ENCODE measurements around the gene MID1. TPM values are rescaled to one million over a fixed set of nuclear protein-coding genes. Genes with fewer than 3 reads are reported as not detected.

The MID1 gene
- total RNA-seq, 2 donors from 2014 or later = 38.3 to 44.9 TPM

- intact Hi-C loops (cut with DNase I) = no loop called here
- H3K9me3 ChIP-seq = no peaks in the 10 kb centered on the region
- DNase-seq = no peak
- H3K4me1 ChIP-seq = no peaks in the 10 kb centered on the region
- no peak overlapping the region for H3K9ac ChIP-seq (ENCODE audit: low read depth in 2 of 2, low read length in 2 of 2)
- TF ChIP-seq CTCF (IDR thresholded peaks at IDR 0.05) = no peak
- H3K27ac ChIP-seq = no peak overlapping the region
- no peak overlapping the region for H3K4me3 ChIP-seq
- H3K27me3 ChIP-seq = no peaks in the 10 kb centered on the region
- H3K36me3 ChIP-seq = no peaks in the 10 kb centered on the region
Observed at GRCh38 chrX:10567136-10567535, 53.2 kb downstream of the MID1 start.

GRCh38 chrX:10566716-10567097 lies 53.7 kb downstream of the MID1 start:
- DNase-seq = no peak

GRCh38 chrX:10564484-10564883 lies 55.9 kb downstream of the MID1 start:
- intact Hi-C loops (cut with DNase I) = no loop called here
- H3K27ac ChIP-seq = no peak overlapping the region
- no peak for TF ChIP-seq CTCF (IDR thresholded peaks at IDR 0.05)
- no peaks in the 10 kb centered on the region for H3K9me3 ChIP-seq
- DNase-seq = no peak
- H3K4me3 ChIP-seq = no peak overlapping the region
- no peaks in the 10 kb centered on the region for H3K4me1 ChIP-seq
- H3K9ac ChIP-seq (ENCODE audit: low read depth in 2 of 2, low read length in 2 of 2) = no peak overlapping the region
- no peaks in the 10 kb centered on the region for H3K36me3 ChIP-seq
- H3K27me3 ChIP-seq = no peaks in the 10 kb centered on the region

More at GRCh38 chrX:10566716-10567097, 53.7 kb downstream of the MID1 start:
- TF ChIP-seq CTCF (IDR thresholded peaks at IDR 0.05) = no peak
- Histone ChIP-seq H3K27me3 (no peaks in the 10 kb centered on the region), H3K9ac (ENCODE audit: low read depth in 2 of 2, low read length in 2 of 2) (no peak overlapping the region), H3K4me1 (no peaks in the 10 kb centered on the region), H3K27ac (no peak overlapping the region), H3K9me3 (no peaks in the 10 kb centered on the region), H3K4me3 (no peak overlapping the region), H3K36me3 (no peaks in the 10 kb centered on the region)
- intact Hi-C loops (cut with DNase I) = no loop called here

GRCh38 chrX:10557166-10557565 lies 63.2 kb downstream of the MID1 start:
- intact Hi-C loops (cut with DNase I) = no loop called here
- Histone ChIP-seq H3K4me3 (no peak overlapping the region), H3K36me3 (no peaks in the 10 kb centered on the region), H3K27me3 (no peaks in the 10 kb centered on the region), H3K4me1 (no peaks in the 10 kb centered on the region), H3K27ac (no peak overlapping the region), H3K9me3 (no peaks in the 10 kb centered on the region), H3K9ac (ENCODE audit: low read depth in 2 of 2, low read length in 2 of 2) (no peak overlapping the region)
- no peak for TF ChIP-seq CTCF (IDR thresholded peaks at IDR 0.05)
- DNase-seq = no peak

- TF ChIP-seq CTCF (IDR thresholded peaks at IDR 0.05) = no peak
- H3K27me3 ChIP-seq = no peaks in the 10 kb centered on the region
Observed at GRCh38 chrX:10556405-10556804, 64.0 kb downstream of the MID1 start.

GRCh38 chrX:10555846-10556245 lies 64.5 kb downstream of the MID1 start:
- intact Hi-C loops (cut with DNase I) = no loop called here
- DNase-seq = no peak
- no peaks in the 10 kb centered on the region for H3K9me3 ChIP-seq
- H3K4me1 ChIP-seq = no peaks in the 10 kb centered on the region
- no peaks in the 10 kb centered on the region for H3K27me3 ChIP-seq
- no peaks in the 10 kb centered on the region for H3K36me3 ChIP-seq
- H3K27ac ChIP-seq = no peak overlapping the region
- no peak overlapping the region for H3K4me3 ChIP-seq
- H3K9ac ChIP-seq (ENCODE audit: low read depth in 2 of 2, low read length in 2 of 2) = no peak overlapping the region
- no peak for TF ChIP-seq CTCF (IDR thresholded peaks at IDR 0.05)

More at GRCh38 chrX:10556405-10556804, 64.0 kb downstream of the MID1 start:
- Histone ChIP-seq H3K9me3 (no peaks in the 10 kb centered on the region), H3K27ac (no peak overlapping the region), H3K36me3 (no peaks in the 10 kb centered on the region), H3K4me1 (no peaks in the 10 kb centered on the region), H3K4me3 (no peak overlapping the region), H3K9ac (ENCODE audit: low read depth in 2 of 2, low read length in 2 of 2) (no peak overlapping the region)
- no peak for DNase-seq
- intact Hi-C loops (cut with DNase I) = no loop called here

Measured in colonic mucosa (tissue), 4 donors.